Kidney (tissue), 14 donors: ENCODE measurements around the gene MYLK3. TPM values are rescaled to one million over a fixed set of nuclear protein-coding genes. Genes with fewer than 3 reads are reported as not detected.

Experiments used
- DNase-seq, 5 donors: peaks; one replicate each; pipeline ENCODE4 v3.0.0-alpha.2; 2013 to 2020
- FAIRE-seq: peaks from 2 replicates; lab custom pipeline; 2012; peaks lifted over from hg19 to GRCh38; lab: Jason Lieb, UNC
- H3K27ac ChIP-seq, 2 donors: one replicate each; pipeline ENCODE4 v1.7.0; 2013; ENCODE audit warnings: low read depth in 2 of 2, low read length in 2 of 2, inconsistent platforms in 1 of 2
- H3K27me3 ChIP-seq: one replicate; pipeline ENCODE4 v1.7.1; 2013; ENCODE audit warnings: low read length, inconsistent platforms; ENCODE audit not compliant: control insufficient read depth, insufficient read depth
- H3K36me3 ChIP-seq, 3 donors: one replicate each; pipeline versions ENCODE4 v1.7.0 to v1.7.1; 2013; ENCODE audit warnings: low read length in 3 of 3, control low read depth in 1 of 3, inconsistent platforms in 1 of 3; ENCODE audit not compliant: insufficient read depth in 3 of 3, control insufficient read depth in 2 of 3
- H3K4me1 ChIP-seq, 3 donors: one replicate each; pipeline versions ENCODE4 v1.7.0 to v1.7.1; 2013; ENCODE audit warnings: low read length in 3 of 3, inconsistent platforms in 1 of 3, low read depth in 1 of 3; ENCODE audit not compliant: control insufficient read depth in 2 of 3, insufficient read depth in 2 of 3
- H3K4me3 ChIP-seq, 3 donors: one replicate each; pipeline versions ENCODE4 v1.7.0 to v1.8.1; 2013; ENCODE audit warnings: low read length in 3 of 3, control low read depth in 1 of 3, inconsistent platforms in 1 of 3
- H3K9ac ChIP-seq, 3 donors: one replicate each; pipeline versions ENCODE4 v1.7.0 to v1.7.1; 2013; ENCODE audit warnings: low read length in 3 of 3, control low read depth in 1 of 3, inconsistent platforms in 1 of 3
- H3K9me3 ChIP-seq, 3 donors: one replicate each; pipeline versions ENCODE4 v1.7.0 to v1.7.1; 2013; ENCODE audit warnings: low read length in 3 of 3, control low read depth in 1 of 3, inconsistent platforms in 1 of 3; ENCODE audit not compliant: control insufficient read depth in 2 of 3, insufficient read depth in 1 of 3
- intact Hi-C: fragments of 100-400 bp; cut with DNase I; formaldehyde crosslinking; loops from one replicate; pipeline ENCODE4 v1.11.1; 2022
- polyA plus RNA-seq: library from polyadenylated mRNA; stranded (reverse); fragments of 350-450 nt; fragmentation: Illumina TruSeq; extraction: RNeasy Lipid Tissue Mini Kit (QIAGEN cat#74804); gene quantifications from one replicate; pipeline ENCODE4 v1.2.3, GENCODE V29; 2014; ENCODE audit warnings: low read depth, low replicate concordance; ENCODE audit not compliant: insufficient read depth
- total RNA-seq: library from RNA; stranded (reverse); fragmentation: NEBNext Ultra II Directional; extraction: Animal tissue kit (Norgen Biotek cat#: 25700); gene quantifications from one replicate; pipeline ENCODE4 v1.2.1, GENCODE V29; 2021
- TF ChIP-seq, protein P1 (sequence below): IDR thresholded peaks from 3 replicates; pipeline ENCODE4 v1.5.1; 2012; ENCODE audit warnings: mild to moderate bottlenecking, moderate library complexity, borderline replicate concordance; ENCODE audit not compliant: insufficient read depth; ENCODE audit errors: extremely low read depth
- donor health status: control.
- donor health status: control.
- donor health status: control.
- donor health status: control.
- donor health status: control.
- donor health status: DM: yes; HTN: yes; CAD: no.
- donor health status: Normal renal cell carcinoma (clear cell type).

MYLK3 gene
- total and polyA plus RNA-seq, 2 donors from 2014 or later = 0.31 to 1.5 TPM

DNA sequence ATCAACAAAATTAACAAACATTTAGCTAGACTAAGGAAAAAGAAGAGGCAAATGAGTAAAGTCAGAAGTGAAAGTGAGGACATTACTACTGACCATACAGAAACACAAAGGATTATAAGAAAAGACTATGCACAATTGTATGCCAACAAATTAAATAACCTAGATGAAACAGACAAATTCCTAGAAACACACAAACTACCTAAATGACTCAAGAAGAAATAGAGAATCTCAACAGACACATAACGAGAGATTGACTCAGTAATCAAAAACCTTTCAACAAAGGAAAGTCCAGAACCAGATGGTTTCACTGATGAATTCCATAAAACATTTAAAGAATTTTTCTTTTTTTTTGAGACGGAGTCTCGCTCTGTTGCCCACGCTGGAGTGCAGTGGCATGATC, 35.7 kb upstream of the MYLK3 start:
- Histone ChIP-seq H3K4me1 (no peaks in the 10 kb centered on the region), H3K27ac (no peak overlapping the region), H3K9ac (no peak overlapping the region), H3K36me3 (no peaks in the 10 kb centered on the region), H3K9me3 (no peaks in the 10 kb centered on the region), H3K27me3 (no peaks in the 10 kb centered on the region), H3K4me3 (no peak overlapping the region)
- intact Hi-C loops = no loop called here
- TF ChIP-seq, protein P1, sequence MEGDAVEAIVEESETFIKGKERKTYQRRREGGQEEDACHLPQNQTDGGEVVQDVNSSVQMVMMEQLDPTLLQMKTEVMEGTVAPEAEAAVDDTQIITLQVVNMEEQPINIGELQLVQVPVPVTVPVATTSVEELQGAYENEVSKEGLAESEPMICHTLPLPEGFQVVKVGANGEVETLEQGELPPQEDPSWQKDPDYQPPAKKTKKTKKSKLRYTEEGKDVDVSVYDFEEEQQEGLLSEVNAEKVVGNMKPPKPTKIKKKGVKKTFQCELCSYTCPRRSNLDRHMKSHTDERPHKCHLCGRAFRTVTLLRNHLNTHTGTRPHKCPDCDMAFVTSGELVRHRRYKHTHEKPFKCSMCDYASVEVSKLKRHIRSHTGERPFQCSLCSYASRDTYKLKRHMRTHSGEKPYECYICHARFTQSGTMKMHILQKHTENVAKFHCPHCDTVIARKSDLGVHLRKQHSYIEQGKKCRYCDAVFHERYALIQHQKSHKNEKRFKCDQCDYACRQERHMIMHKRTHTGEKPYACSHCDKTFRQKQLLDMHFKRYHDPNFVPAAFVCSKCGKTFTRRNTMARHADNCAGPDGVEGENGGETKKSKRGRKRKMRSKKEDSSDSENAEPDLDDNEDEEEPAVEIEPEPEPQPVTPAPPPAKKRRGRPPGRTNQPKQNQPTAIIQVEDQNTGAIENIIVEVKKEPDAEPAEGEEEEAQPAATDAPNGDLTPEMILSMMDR = no peak
- DNase-seq (no peak), FAIRE-seq (no peak)

DNA sequence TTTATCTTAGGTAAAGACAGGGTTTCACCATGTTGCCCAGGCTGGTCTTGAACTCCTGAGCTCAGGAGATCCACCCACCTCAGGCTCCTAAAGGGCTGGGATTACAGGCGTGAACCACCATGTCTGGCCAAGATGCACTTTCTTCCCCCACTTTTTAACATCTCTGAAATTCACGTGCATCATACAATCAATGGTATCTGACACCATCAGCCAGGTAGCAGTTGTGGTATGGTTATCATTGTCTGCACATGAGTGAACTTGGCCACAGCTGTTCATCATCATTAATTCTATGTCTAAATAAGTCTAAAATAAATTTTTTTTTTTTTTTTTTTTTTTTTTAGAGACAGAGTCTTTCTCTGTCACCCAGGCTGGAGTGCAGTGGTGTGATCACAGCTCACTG, 34.2 kb upstream of the MYLK3 start:
- no peak for DNase-seq
- TF ChIP-seq, protein P1 = no peak
- Histone ChIP-seq H3K4me3 (no peak overlapping the region), H3K27me3 (no peaks in the 10 kb centered on the region), H3K27ac (no peak overlapping the region), H3K9me3 (no peaks in the 10 kb centered on the region), H3K9ac (no peak overlapping the region), H3K4me1 (no peaks in the 10 kb centered on the region), H3K36me3 (no peaks in the 10 kb centered on the region)
- intact Hi-C loops = no loop called here
- FAIRE-seq = no peak

DNA sequence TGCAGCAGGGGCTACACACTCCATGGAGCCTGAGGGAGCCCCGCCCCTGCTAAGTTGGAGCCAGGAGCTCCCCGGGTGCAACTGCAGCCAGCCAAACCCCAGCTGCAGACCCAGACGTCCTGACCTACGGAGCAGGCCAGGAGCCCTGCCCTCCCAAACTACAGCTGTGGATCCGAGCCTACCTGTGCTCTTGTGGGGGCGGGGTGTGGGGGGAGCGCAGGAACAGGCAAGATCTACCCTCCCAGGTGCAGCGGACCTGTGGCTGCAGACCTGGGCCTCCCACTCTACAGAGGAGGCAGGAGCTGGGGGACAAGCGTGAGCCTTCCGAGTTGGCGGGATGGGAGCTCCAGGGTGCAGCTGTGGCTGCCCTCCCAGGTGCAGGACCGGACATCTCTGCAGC, 29.7 kb upstream of the MYLK3 start:
- intact Hi-C loops = no loop called here
- no peak for DNase-seq
- no peak for FAIRE-seq
- H3K27ac ChIP-seq = no peak overlapping the region
- no peaks in the 10 kb centered on the region for H3K4me1 ChIP-seq
- H3K9me3 ChIP-seq = no peaks in the 10 kb centered on the region
- H3K9ac ChIP-seq = no peak overlapping the region
- no peaks in the 10 kb centered on the region for H3K36me3 ChIP-seq
- H3K4me3 ChIP-seq = no peak overlapping the region
- H3K27me3 ChIP-seq = no peaks in the 10 kb centered on the region
- TF ChIP-seq, protein P1 = no peak

DNA sequence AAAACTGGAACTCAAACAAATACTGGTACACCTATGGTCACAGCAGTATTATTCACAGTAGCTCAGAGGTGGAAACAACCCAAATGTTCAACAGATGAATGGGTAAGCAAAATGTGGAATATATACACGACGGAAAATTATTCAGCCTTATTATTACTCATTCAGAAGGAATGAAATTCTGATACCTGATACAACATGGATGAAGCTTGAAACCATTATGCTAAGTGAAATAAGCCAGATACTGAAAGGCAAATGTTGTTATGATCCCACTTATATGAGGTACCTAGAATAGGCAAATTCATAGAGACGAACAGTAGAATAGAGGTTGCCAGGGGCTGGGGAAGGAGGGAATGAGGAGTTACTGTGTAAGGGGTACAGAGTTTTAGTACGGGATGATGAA, 27.1 kb upstream of the MYLK3 start:
- no peak for FAIRE-seq
- H3K4me3 ChIP-seq = no peak overlapping the region
- H3K9me3 ChIP-seq = no peaks in the 10 kb centered on the region
- no peak for DNase-seq
- TF ChIP-seq, protein P1 = no peak
- no peaks in the 10 kb centered on the region for H3K4me1 ChIP-seq
- H3K9ac ChIP-seq = no peak overlapping the region
- no peak overlapping the region for H3K27ac ChIP-seq
- H3K27me3 ChIP-seq = no peaks in the 10 kb centered on the region
- intact Hi-C loops = no loop called here
- H3K36me3 ChIP-seq = no peaks in the 10 kb centered on the region
